ENCODE data around the gene SKP1. TPM values are rescaled to one million over a fixed set of nuclear protein-coding genes. Genes with fewer than 3 reads are reported as not detected.

Gene SKP1
- total RNA-seq, 1 experiment from 2014 or later = 220 TPM

DNA sequence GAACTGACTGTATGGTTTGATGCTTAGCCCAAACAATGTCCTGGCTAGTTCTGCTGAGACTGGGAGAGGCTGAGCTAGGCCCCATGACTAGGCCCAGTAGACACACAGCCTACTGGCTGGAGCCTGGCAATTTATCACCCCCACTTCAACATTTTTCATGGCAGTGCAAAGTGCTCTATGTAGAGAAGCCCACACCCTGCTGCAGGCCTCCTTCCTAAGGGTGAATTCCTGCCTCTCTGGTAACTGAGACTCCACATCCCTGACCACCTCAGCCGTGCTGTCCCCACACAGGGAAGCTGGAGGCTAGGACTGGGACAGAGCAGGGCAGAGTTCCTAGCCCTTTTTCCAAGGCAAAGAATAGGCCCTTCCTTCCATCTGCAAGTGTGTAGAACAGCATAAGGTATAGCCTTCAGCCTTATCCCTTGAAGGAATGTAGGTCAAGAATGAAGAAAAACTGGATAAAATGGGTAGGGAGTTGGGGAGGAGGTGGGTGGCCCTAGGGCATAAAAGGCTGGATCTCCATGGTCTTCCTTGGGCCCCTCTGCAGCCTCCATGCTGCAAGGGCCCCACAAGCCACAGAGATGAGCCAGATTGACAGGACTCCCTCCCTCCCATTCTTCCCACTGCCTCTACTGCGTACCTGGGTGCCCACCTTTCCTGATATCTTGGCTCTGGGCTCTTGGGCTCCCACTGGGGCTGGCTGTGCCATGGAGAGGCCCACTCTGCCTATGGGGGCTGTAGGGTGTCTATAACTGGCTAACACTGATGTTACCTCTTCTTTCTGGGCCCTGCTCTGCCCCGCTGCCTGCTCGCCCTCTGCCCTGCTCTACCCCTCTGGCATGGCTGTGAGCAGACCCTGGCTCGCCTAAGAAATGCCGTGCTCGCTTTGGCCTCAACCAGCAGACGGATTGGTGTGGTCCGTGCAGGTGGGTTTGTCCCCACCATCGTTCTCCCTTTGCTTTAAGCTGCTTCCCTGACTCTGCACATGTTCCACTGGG lies 32.5 kb downstream of the SKP1 start:
- Histone ChIP-seq H3K9ac (ENCODE audit: low read length) (no peak overlapping the region), H3K27ac (ENCODE audit: low read length) (no peak overlapping the region), H2AFZ (ENCODE audit: low read length) (no peak overlapping the region), H3K79me2 (ENCODE audit: low read length) (peaks cover 16% of the 10 kb centered on the region; the same call in 1 of the 2 replicates), H3K27me3 (ENCODE audit: low read length) (no peaks in the 10 kb centered on the region), H3K4me3 (ENCODE audit: low read length) (no peak overlapping the region), H3K4me2 (ENCODE audit: low read length) (no peak overlapping the region), H3K4me1 (ENCODE audit: insufficient read depth, low read length) (peaks cover 6% of the 10 kb centered on the region; the same call in 1 of the 2 replicates), H3K36me3 (ENCODE audit: low read depth, low read length) (peaks cover 28% of the 10 kb centered on the region), H3F3A (ENCODE audit: low read length, unreplicated experiment) (no peaks in the 10 kb centered on the region), H3K9me2 (replicated peaks; ENCODE audit: low read length) (no peaks in the 10 kb centered on the region), H4K20me1 (ENCODE audit: low read length) (peaks cover 5% of the 10 kb centered on the region; the same call in 1 of the 2 replicates), H3K9me3 (ENCODE audit: low read length) (no peaks in the 10 kb centered on the region)
- TF ChIP-seq EZH2 (IDR thresholded peaks at IDR 0.05; ENCODE audit: low read length, unreplicated experiment) (no peak), EZH2phosphoT487 (IDR thresholded peaks at IDR 0.05; ENCODE audit: borderline replicate concordance, low read length) (no peak)
- TF ChIP-seq, protein P1, sequence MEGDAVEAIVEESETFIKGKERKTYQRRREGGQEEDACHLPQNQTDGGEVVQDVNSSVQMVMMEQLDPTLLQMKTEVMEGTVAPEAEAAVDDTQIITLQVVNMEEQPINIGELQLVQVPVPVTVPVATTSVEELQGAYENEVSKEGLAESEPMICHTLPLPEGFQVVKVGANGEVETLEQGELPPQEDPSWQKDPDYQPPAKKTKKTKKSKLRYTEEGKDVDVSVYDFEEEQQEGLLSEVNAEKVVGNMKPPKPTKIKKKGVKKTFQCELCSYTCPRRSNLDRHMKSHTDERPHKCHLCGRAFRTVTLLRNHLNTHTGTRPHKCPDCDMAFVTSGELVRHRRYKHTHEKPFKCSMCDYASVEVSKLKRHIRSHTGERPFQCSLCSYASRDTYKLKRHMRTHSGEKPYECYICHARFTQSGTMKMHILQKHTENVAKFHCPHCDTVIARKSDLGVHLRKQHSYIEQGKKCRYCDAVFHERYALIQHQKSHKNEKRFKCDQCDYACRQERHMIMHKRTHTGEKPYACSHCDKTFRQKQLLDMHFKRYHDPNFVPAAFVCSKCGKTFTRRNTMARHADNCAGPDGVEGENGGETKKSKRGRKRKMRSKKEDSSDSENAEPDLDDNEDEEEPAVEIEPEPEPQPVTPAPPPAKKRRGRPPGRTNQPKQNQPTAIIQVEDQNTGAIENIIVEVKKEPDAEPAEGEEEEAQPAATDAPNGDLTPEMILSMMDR (conservative IDR thresholded peaks at IDR 0.05; ENCODE audit: low read depth, low read length) = no peak
- DNase-seq (no peak), ATAC-seq (no peak)
- ChIA-PET CTCF (no interaction called here), POLR2A (ENCODE audit: unreplicated experiment) (no interaction called here)
- intact Hi-C loops (cut with micrococcal nuclease) = no loop called here
- no TSS peak for BruUV-seq (replicated peaks)

DNA sequence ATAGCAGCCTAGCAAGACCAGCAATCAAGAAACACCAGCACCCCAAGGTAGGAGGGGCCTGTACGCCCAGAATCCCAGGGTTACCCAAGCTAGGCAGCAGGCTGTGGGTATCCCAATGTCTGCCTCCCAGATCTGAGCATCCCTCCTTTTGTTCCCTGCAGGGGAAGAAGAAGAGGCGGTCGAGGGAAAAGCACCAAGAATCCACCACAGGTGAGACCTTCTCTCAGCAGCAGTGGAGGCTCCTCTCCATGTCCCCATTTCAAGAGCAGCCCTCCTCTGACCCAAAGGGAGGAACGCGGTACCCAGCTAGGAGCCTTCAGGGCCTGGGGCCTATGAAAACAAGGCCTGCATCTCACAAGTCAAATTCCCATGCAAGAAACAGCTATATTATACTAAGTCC lies 33.3 kb downstream of the SKP1 start:
- H4K20me1 ChIP-seq (ENCODE audit: low read length) = peaks cover 5% of the 10 kb centered on the region; the same call in 1 of the 2 replicates
- H3K36me3 ChIP-seq (ENCODE audit: low read depth, low read length) = peaks cover 26% of the 10 kb centered on the region
- H3K4me1 ChIP-seq (ENCODE audit: insufficient read depth, low read length) = peaks cover 13% of the 10 kb centered on the region
- intact Hi-C loops (cut with micrococcal nuclease) = no loop called here
- ChIA-PET POLR2A (ENCODE audit: unreplicated experiment) (no interaction called here), CTCF (no interaction called here)
- TF ChIP-seq, protein P1 (conservative IDR thresholded peaks at IDR 0.05; ENCODE audit: low read depth, low read length) = no peak
- TF ChIP-seq EZH2 (IDR thresholded peaks at IDR 0.05; ENCODE audit: low read length, unreplicated experiment) (no peak), EZH2phosphoT487 (IDR thresholded peaks at IDR 0.05; ENCODE audit: borderline replicate concordance, low read length) (no peak)
- no peak overlapping the region for H3K9ac ChIP-seq (ENCODE audit: low read length)
- no peaks in the 10 kb centered on the region for H3K9me3 ChIP-seq (ENCODE audit: low read length)
- H3K79me2 ChIP-seq (ENCODE audit: low read length) = peaks cover 17% of the 10 kb centered on the region; the same call in 1 of the 2 replicates
- no peaks in the 10 kb centered on the region for H3K27me3 ChIP-seq (ENCODE audit: low read length)
- no TSS peak for BruUV-seq (replicated peaks)
- no peak overlapping the region for H2AFZ ChIP-seq (ENCODE audit: low read length)
- no peaks in the 10 kb centered on the region for H3F3A ChIP-seq (ENCODE audit: low read length, unreplicated experiment)
- no peak overlapping the region for H3K4me3 ChIP-seq (ENCODE audit: low read length)
- no peak overlapping the region for H3K27ac ChIP-seq (ENCODE audit: low read length)
- ATAC-seq (no peak), DNase-seq (no peak)
- no peak overlapping the region for H3K4me2 ChIP-seq (ENCODE audit: low read length)
- H3K9me2 ChIP-seq (replicated peaks; ENCODE audit: low read length) = no peaks in the 10 kb centered on the region

DNA sequence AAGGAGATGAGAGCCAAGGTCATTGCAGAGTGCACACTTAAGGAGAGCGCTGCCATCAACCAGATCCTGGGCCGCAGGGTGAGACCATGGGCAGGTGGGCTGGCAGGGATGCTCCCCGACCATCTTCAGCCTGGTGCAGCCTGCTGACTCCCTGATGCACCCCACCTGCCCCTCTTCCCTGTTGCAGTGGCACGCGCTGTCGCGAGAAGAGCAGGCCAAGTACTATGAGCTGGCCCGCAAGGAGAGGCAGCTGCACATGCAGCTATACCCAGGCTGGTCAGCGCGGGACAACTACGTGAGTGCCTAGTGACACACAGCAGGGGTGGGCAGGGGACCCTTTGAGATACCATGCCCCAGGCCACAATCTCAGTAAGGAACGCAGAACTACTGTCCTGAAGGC lies 33.9 kb downstream of the SKP1 start:
- Histone ChIP-seq H3K9me2 (replicated peaks; ENCODE audit: low read length) (no peaks in the 10 kb centered on the region), H3K4me1 (ENCODE audit: insufficient read depth, low read length) (peaks cover 19% of the 10 kb centered on the region), H3F3A (ENCODE audit: low read length, unreplicated experiment) (no peaks in the 10 kb centered on the region), H3K9me3 (ENCODE audit: low read length) (no peaks in the 10 kb centered on the region), H4K20me1 (ENCODE audit: low read length) (peaks cover 5% of the 10 kb centered on the region; the same call in 1 of the 2 replicates), H3K27me3 (ENCODE audit: low read length) (no peaks in the 10 kb centered on the region), H3K36me3 (ENCODE audit: low read depth, low read length) (peaks cover 24% of the 10 kb centered on the region), H3K4me3 (ENCODE audit: low read length) (no peak overlapping the region), H3K79me2 (ENCODE audit: low read length) (peaks cover 21% of the 10 kb centered on the region; the same call in 1 of the 2 replicates), H3K9ac (ENCODE audit: low read length) (no peak overlapping the region), H3K4me2 (ENCODE audit: low read length) (no peak overlapping the region), H3K27ac (ENCODE audit: low read length) (no peak overlapping the region), H2AFZ (ENCODE audit: low read length) (no peak overlapping the region)
- DNase-seq (no peak), ATAC-seq (no peak)
- POLR2A ChIA-PET (ENCODE audit: unreplicated experiment) = no interaction called here
- TF ChIP-seq EZH2 (IDR thresholded peaks at IDR 0.05; ENCODE audit: low read length, unreplicated experiment) = no peak
- no peak for TF ChIP-seq EZH2phosphoT487 (IDR thresholded peaks at IDR 0.05; ENCODE audit: borderline replicate concordance, low read length)
- TF ChIP-seq, protein P1 (conservative IDR thresholded peaks at IDR 0.05; ENCODE audit: low read depth, low read length) = no peak
- BruUV-seq (replicated peaks) = no TSS peak
- intact Hi-C loops (cut with micrococcal nuclease) = no loop called here
- CTCF ChIA-PET = no interaction called here

Data from PC-3 (cell line).